DND-41 (cell line): ENCODE measurements around the gene GBE1.

Source experiments
- ATAC-seq: fragments of 200-7000 bp; cut with Tn5 transposase; 3 replicates; pipeline ENCODE4 v1.9.1; 2021; ENCODE audit warnings: low read depth; ENCODE audit not compliant: insufficient read depth
- DNase-seq: peaks from one replicate; pipeline ENCODE4 v3.0.0-alpha.2; 2020
- H2AFZ ChIP-seq: 2 replicates; pipeline ENCODE4 v1.6.0; 2012; ENCODE audit warnings: low read depth, low read length
- H3K27ac ChIP-seq: 2 replicates; pipeline ENCODE4 v1.5.1; 2012; ENCODE audit warnings: low read length, inconsistent platforms
- H3K27me3 ChIP-seq: fragments of 200-600 bp; sonication (generic); 2 replicates; pipeline ENCODE4 v1.6.0; 2012; ENCODE audit warnings: low read length, mild to moderate bottlenecking, inconsistent platforms; ENCODE audit not compliant: insufficient read depth, poor library complexity
- H3K36me3 ChIP-seq: 2 replicates; pipeline ENCODE4 v1.5.1; 2012; ENCODE audit warnings: low read length, inconsistent platforms; ENCODE audit not compliant: insufficient read depth
- H3K4me1 ChIP-seq: 2 replicates; pipeline ENCODE4 v1.5.1; 2012; ENCODE audit warnings: mild to moderate bottlenecking, low read length; ENCODE audit not compliant: insufficient read depth
- H3K4me2 ChIP-seq: 2 replicates; pipeline ENCODE4 v1.6.0; 2012; ENCODE audit warnings: mild to moderate bottlenecking, moderate library complexity, low read length, inconsistent platforms; ENCODE audit not compliant: insufficient read depth
- H3K4me3 ChIP-seq, 2 experiments: fragments of 200-600 bp in 1 of 2; shearing (Covaris generic) in 1 of 2; 2 replicates each; pipeline ENCODE4 v1.5.1; 2012 to 2016; ENCODE audit warnings: inconsistent platforms in 2 of 2, low read length in 2 of 2, mild to moderate bottlenecking in 2 of 2, low read depth in 1 of 2, moderate library complexity in 1 of 2
- H3K79me2 ChIP-seq: 2 replicates; pipeline ENCODE4 v1.6.0; 2012; ENCODE audit warnings: low read length, inconsistent platforms; ENCODE audit not compliant: insufficient read depth
- H3K9ac ChIP-seq: 2 replicates; pipeline ENCODE4 v1.6.0; 2012; ENCODE audit warnings: low read depth, mild to moderate bottlenecking, inconsistent platforms, low read length, moderate library complexity
- H3K9me3 ChIP-seq: 2 replicates; pipeline ENCODE4 v1.5.1; 2012; ENCODE audit warnings: low read length, moderate library complexity, mild to moderate bottlenecking, inconsistent platforms; ENCODE audit not compliant: insufficient read depth, severe bottlenecking
- H4K20me1 ChIP-seq: 2 replicates; pipeline ENCODE4 v1.6.0; 2012; ENCODE audit warnings: low read length; ENCODE audit not compliant: insufficient read depth
- EZH2 ChIP-seq: IDR thresholded peaks from 3 replicates; pipeline ENCODE4 v1.6.1; 2012; ENCODE audit warnings: borderline replicate concordance, low read depth, mild to moderate bottlenecking, moderate library complexity, low read length, inconsistent platforms; ENCODE audit not compliant: severe bottlenecking
- TF ChIP-seq, protein P1 (sequence below): IDR thresholded peaks from 2 replicates; pipeline ENCODE4 v1.5.1; 2012; ENCODE audit warnings: borderline replicate concordance, low read length, moderate library complexity, mild to moderate bottlenecking; ENCODE audit not compliant: poor library complexity, severe bottlenecking; ENCODE audit errors: extremely low read depth

GBE1 gene

DNA sequence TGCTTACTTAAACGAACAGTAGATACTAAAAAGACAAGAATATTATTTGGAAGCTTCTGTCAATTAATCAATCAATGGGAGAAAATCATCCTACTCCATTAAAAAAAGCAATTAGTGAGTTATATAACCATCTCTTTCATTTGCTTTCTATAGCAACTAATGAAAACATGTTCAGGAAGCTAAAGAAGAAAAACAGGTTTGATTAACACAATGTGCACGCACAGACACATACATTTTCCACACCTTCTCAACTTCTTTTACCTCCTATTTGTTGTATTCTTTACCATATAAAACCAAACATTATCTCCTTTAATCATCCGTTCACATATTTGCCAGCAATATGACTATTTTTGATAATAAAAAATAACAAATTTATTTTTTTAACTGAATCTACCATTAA, 111.3 kb downstream of the GBE1 start:
- Histone ChIP-seq H3K9ac (no peak overlapping the region), H3K9me3 (no peaks in the 10 kb centered on the region), H3K4me2 (no peak overlapping the region), H4K20me1 (no peaks in the 10 kb centered on the region), H2AFZ (no peak overlapping the region), H3K36me3 (peaks cover 71% of the 10 kb centered on the region), H3K4me3 (no peak overlapping the region), H3K27me3 (no peaks in the 10 kb centered on the region), H3K79me2 (peaks cover 19% of the 10 kb centered on the region), H3K27ac (no peak overlapping the region), H3K4me1 (no peaks in the 10 kb centered on the region)
- DNase-seq = no peak
- TF ChIP-seq EZH2 = no peak
- TF ChIP-seq, protein P1, sequence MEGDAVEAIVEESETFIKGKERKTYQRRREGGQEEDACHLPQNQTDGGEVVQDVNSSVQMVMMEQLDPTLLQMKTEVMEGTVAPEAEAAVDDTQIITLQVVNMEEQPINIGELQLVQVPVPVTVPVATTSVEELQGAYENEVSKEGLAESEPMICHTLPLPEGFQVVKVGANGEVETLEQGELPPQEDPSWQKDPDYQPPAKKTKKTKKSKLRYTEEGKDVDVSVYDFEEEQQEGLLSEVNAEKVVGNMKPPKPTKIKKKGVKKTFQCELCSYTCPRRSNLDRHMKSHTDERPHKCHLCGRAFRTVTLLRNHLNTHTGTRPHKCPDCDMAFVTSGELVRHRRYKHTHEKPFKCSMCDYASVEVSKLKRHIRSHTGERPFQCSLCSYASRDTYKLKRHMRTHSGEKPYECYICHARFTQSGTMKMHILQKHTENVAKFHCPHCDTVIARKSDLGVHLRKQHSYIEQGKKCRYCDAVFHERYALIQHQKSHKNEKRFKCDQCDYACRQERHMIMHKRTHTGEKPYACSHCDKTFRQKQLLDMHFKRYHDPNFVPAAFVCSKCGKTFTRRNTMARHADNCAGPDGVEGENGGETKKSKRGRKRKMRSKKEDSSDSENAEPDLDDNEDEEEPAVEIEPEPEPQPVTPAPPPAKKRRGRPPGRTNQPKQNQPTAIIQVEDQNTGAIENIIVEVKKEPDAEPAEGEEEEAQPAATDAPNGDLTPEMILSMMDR = no peak
- ATAC-seq = no peak

DNA sequence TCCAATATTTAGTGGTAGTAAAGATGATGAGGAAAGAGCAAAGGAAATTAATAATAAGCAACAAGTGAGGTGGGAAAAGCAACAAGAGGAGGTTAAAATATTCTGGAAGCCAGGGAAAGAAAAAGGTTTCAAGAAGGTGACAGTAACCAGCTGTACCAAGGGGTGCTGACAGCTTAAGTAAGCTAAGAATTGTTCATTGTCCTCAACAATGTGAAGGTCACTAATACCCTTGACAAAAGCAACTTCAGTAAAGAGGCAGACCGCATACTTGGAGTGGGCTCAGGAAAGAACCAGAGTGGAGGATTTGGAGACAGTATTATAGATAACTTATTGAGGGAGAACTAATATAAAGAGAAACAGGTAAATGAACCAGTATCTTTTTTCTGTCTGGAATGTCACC, 116.2 kb downstream of the GBE1 start:
- DNase-seq = no peak
- H2AFZ ChIP-seq = no peak overlapping the region
- no peaks in the 10 kb centered on the region for H3K4me1 ChIP-seq
- H4K20me1 ChIP-seq = no peaks in the 10 kb centered on the region
- H3K9me3 ChIP-seq = no peaks in the 10 kb centered on the region
- H3K4me2 ChIP-seq = no peak overlapping the region
- H3K27ac ChIP-seq = no peak overlapping the region
- TF ChIP-seq, protein P1 = no peak
- no peak for TF ChIP-seq EZH2
- no peaks in the 10 kb centered on the region for H3K79me2 ChIP-seq
- no peak overlapping the region for H3K4me3 ChIP-seq
- ATAC-seq = no peak
- H3K27me3 ChIP-seq = no peaks in the 10 kb centered on the region
- H3K36me3 ChIP-seq = peaks cover 80% of the 10 kb centered on the region
- no peak overlapping the region for H3K9ac ChIP-seq

DNA sequence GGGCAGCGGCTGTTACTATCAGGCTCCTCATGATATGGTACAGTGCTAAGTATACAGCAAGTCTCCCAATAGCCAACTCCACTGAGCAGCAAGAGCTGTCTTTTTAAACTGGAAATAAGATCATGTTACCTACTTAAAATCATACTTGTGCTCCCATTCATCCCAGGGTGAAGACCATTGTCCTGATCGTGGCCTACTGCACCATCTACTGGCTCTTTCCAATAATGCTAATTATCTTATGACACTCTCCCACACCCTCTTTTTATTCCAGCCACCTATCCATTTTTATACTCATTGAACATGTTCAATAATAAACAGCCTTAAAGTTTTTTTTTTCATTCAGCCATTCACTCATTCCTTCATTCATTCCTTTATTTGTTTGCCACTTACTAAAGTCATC, 117.7 kb downstream of the GBE1 start:
- H3K4me3 ChIP-seq = no peak overlapping the region
- H3K4me1 ChIP-seq = no peaks in the 10 kb centered on the region
- no peak overlapping the region for H3K9ac ChIP-seq
- H3K27me3 ChIP-seq = no peaks in the 10 kb centered on the region
- DNase-seq = no peak
- H3K36me3 ChIP-seq = peaks cover 79% of the 10 kb centered on the region
- H4K20me1 ChIP-seq = no peaks in the 10 kb centered on the region
- no peak overlapping the region for H3K4me2 ChIP-seq
- no peak for ATAC-seq
- no peak overlapping the region for H3K27ac ChIP-seq
- H3K9me3 ChIP-seq = no peaks in the 10 kb centered on the region
- no peaks in the 10 kb centered on the region for H3K79me2 ChIP-seq
- no peak for TF ChIP-seq EZH2
- TF ChIP-seq, protein P1 = peak; percentile 36
- H2AFZ ChIP-seq = no peak overlapping the region

DNA sequence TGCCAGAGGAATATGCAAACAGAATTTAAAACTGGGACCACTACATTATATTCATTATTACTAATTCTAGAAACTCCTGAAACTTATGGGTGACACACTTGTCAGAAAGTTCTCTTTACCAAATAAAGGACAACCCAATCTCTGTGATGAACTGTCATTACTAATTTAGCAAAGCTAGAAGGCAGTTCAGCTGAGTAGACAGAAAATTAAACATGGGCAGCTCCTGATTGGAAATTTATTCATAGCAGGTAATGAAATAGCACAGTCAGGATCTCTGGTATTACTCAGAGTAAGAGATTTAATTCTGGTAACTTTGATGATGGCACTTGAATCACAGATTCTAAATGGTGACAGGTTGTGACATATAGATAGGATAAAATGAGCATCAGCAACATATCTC, 123.0 kb downstream of the GBE1 start:
- ATAC-seq (no peak), DNase-seq (no peak)
- Histone ChIP-seq H3K27me3 (no peaks in the 10 kb centered on the region), H3K4me2 (no peak overlapping the region), H3K9ac (no peak overlapping the region), H3K9me3 (no peaks in the 10 kb centered on the region), H3K27ac (no peak overlapping the region), H3K36me3 (peaks cover 73% of the 10 kb centered on the region), H2AFZ (no peak overlapping the region), H3K4me3 (no peak overlapping the region), H3K4me1 (no peaks in the 10 kb centered on the region), H3K79me2 (no peaks in the 10 kb centered on the region), H4K20me1 (no peaks in the 10 kb centered on the region)
- TF ChIP-seq, protein P1 = no peak
- no peak for TF ChIP-seq EZH2
